IMR-90 (cell line): ENCODE measurements around the gene EEPD1. TPM values are rescaled to one million over a fixed set of nuclear protein-coding genes. Genes with fewer than 3 reads are reported as not detected.

Source experiments
- ATAC-seq: fragments of 200-7000 bp; cut with Tn5 transposase; 2 replicates; pipeline ENCODE4 v1.9.1; 2020; ENCODE audit warnings: low read depth, mild to moderate bottlenecking, moderate library complexity
- BruUV-seq: library from RNA; stranded (reverse); fragments of 400-500 nt; replicated peaks from 2 replicates; lab custom pipeline; 2021; lab: Mats Ljungman, UMichigan
- CTCF ChIA-PET: fragments of 300-600 bp; formaldehyde crosslinking; extraction: SDS; loops from one replicate; lab custom pipeline; 2021; ENCODE audit warnings: antibody characterized with exemption; lab: Yijun Ruan, JAX
- POLR2A ChIA-PET: fragments of 300-600 bp; sonication (Branson Sonifier 250); formaldehyde crosslinking; loops from one replicate; lab custom pipeline; 2022; ENCODE audit warnings: antibody characterized with exemption; ENCODE audit not compliant: unreplicated experiment; lab: Charles Lee
- DNase-seq: peaks from one replicate; pipeline ENCODE4 v3.0.0; 2013
- H2AFZ ChIP-seq: replicated peaks from 2 replicates; pipeline ENCODE3; 2013; ENCODE audit warnings: low read length, mild to moderate bottlenecking; ENCODE audit not compliant: poor library complexity
- H2AK5ac ChIP-seq: 2 replicates; pipeline ENCODE4 v1.6.1; 2013; ENCODE audit warnings: low read depth, low read length, inconsistent platforms
- H2AK9ac ChIP-seq: replicated peaks from 2 replicates; pipeline ENCODE3; 2013; ENCODE audit warnings: mild to moderate bottlenecking, low read depth, low read length, moderate library complexity; ENCODE audit not compliant: poor library complexity
- H2BK120ac ChIP-seq: 2 replicates; pipeline ENCODE4 v1.6.1; 2013; ENCODE audit warnings: low read depth, low read length, inconsistent platforms
- H2BK15ac ChIP-seq: 3 replicates; pipeline ENCODE4 v1.6.1; 2013; ENCODE audit warnings: low read depth, low read length, inconsistent platforms
- H2BK20ac ChIP-seq: 2 replicates; pipeline ENCODE4 v1.6.1; 2013; ENCODE audit warnings: low read depth, mild to moderate bottlenecking, inconsistent platforms, low read length, moderate library complexity
- H2BK5ac ChIP-seq: 2 replicates; pipeline ENCODE4 v1.6.1; 2013; ENCODE audit warnings: mild to moderate bottlenecking, low read depth, low read length, inconsistent platforms; ENCODE audit not compliant: poor library complexity, severe bottlenecking
- H3K14ac ChIP-seq: replicated peaks from 2 replicates; pipeline ENCODE4 v1.6.1; 2013; ENCODE audit warnings: low read depth, low read length, inconsistent platforms
- H3K18ac ChIP-seq: 2 replicates; pipeline ENCODE4 v1.6.1; 2013; ENCODE audit warnings: low read depth, low read length, control low read depth
- H3K23ac ChIP-seq: 2 replicates; pipeline ENCODE4 v1.6.1; 2013; ENCODE audit warnings: low read depth, low read length, inconsistent platforms
- H3K27ac ChIP-seq: 2 replicates; pipeline ENCODE4 v1.5.1; 2013; ENCODE audit warnings: mild to moderate bottlenecking, control low read depth, low read length; ENCODE audit not compliant: insufficient read depth
- H3K27me3 ChIP-seq: 2 replicates; pipeline ENCODE4 v1.6.1; 2013; ENCODE audit warnings: low read length; ENCODE audit not compliant: control insufficient read depth, insufficient read depth
- H3K36me3 ChIP-seq: 2 replicates; pipeline ENCODE4 v1.6.1; 2013; ENCODE audit warnings: low read length, mixed read lengths; ENCODE audit not compliant: control insufficient read depth, insufficient read depth
- H3K4ac ChIP-seq: 2 replicates; pipeline ENCODE4 v1.6.1; 2013; ENCODE audit warnings: low read depth, low read length, inconsistent platforms
- H3K4me1 ChIP-seq: 2 replicates; pipeline ENCODE4 v1.6.1; 2013; ENCODE audit warnings: low read length, mixed read lengths; ENCODE audit not compliant: control insufficient read depth, insufficient read depth
- H3K4me2 ChIP-seq: 2 replicates; pipeline ENCODE4 v1.6.1; 2013; ENCODE audit warnings: low read depth, mild to moderate bottlenecking, control low read depth, low read length, moderate library complexity
- H3K4me3 ChIP-seq: 2 replicates; pipeline ENCODE4 v1.5.1; 2013; ENCODE audit warnings: low read depth, mild to moderate bottlenecking, control low read depth, low read length, moderate library complexity; ENCODE audit not compliant: insufficient read depth
- H3K56ac ChIP-seq: 2 replicates; pipeline ENCODE4 v1.6.1; 2013; ENCODE audit warnings: low read length, inconsistent platforms; ENCODE audit not compliant: insufficient read depth; ENCODE audit errors: extremely low read depth
- H3K79me1 ChIP-seq, 2 experiments: 2 replicates each; pipeline ENCODE4 v1.6.1; 2013; ENCODE audit warnings: low read length in 2 of 2, inconsistent platforms in 1 of 2, low read depth in 1 of 2
- H3K9ac ChIP-seq: 2 replicates; pipeline ENCODE4 v1.6.1; 2013; ENCODE audit warnings: low read depth, low read length, control low read depth
- H3K9me1 ChIP-seq: 2 replicates; pipeline ENCODE4 v1.6.1; 2013; ENCODE audit warnings: low read length, inconsistent platforms; ENCODE audit not compliant: insufficient read depth
- H3K9me3 ChIP-seq: 2 replicates; pipeline ENCODE4 v1.6.1; 2013; ENCODE audit warnings: low read length; ENCODE audit not compliant: control insufficient read depth, insufficient read depth
- H4K20me1 ChIP-seq: 2 replicates; pipeline ENCODE4 v1.6.1; 2013; ENCODE audit warnings: low read length, inconsistent platforms; ENCODE audit not compliant: insufficient read depth
- H4K5ac ChIP-seq: 2 replicates; pipeline ENCODE4 v1.6.1; 2013; ENCODE audit warnings: mild to moderate bottlenecking, low read depth, low read length, control low read depth
- H4K8ac ChIP-seq, 2 experiments: 2 replicates each; pipeline ENCODE4 v1.6.1; 2013; ENCODE audit warnings: low read depth in 2 of 2, low read length in 2 of 2, control low read depth in 1 of 2, inconsistent platforms in 1 of 2
- H4K91ac ChIP-seq: 2 replicates; pipeline ENCODE4 v1.6.1; 2013; ENCODE audit warnings: low read depth, low read length, inconsistent platforms; ENCODE audit not compliant: insufficient read depth
- POLR2A ChIP-seq: IDR thresholded peaks from 2 replicates; pipeline ENCODE4 v1.6.1; 2012; ENCODE audit warnings: mild to moderate bottlenecking, low read depth, low read length
- RFX5 ChIP-seq: IDR thresholded peaks from 2 replicates; pipeline ENCODE4 v1.8.0; 2012; ENCODE audit warnings: low read depth, mild to moderate bottlenecking, low read length, moderate library complexity
- USF2 ChIP-seq: fragments of 150-350 bp; IDR thresholded peaks from 2 replicates; pipeline ENCODE4 v1.6.1; 2017; ENCODE audit warnings: mild to moderate bottlenecking, antibody characterized with exemption, low read length, low read depth
- WGBS, 2 experiments: methylation state at CpG; one replicate each; pipeline versions ENCODE4 v1.1.5 to v1.1.7; 2013; ENCODE audit warnings: missing lambda C conversion rate in 2 of 2; ENCODE audit not compliant: insufficient read length in 1 of 2; ENCODE audit errors: extremely low coverage in 2 of 2; 5-methylcytosine and 5-hydroxymethylcytosine counted together
- dilution Hi-C: fragments of 300-500 bp; cut with HindIII; formaldehyde crosslinking; loops from one replicate; pipeline ENCODE4 v1.14.3; 2018; ENCODE audit warnings: low sequenced_read_pairs; ENCODE audit not compliant: unreplicated experiment
- in situ Hi-C: fragments of 300-500 bp; cut with MboI; formaldehyde crosslinking; loops from 3 replicates; pipeline ENCODE4 v1.14.3; 2019; ENCODE audit warnings: low sequenced_read_pairs, inconsistent platforms, mixed read lengths
- intact Hi-C: fragments of 100-400 bp; cut with micrococcal nuclease; formaldehyde crosslinking; loops from 2 replicates; pipeline ENCODE4 v1.10.0; 2022
- polyA plus RNA-seq, 3 experiments: library from polyadenylated mRNA; depleted of rRNA; stranded (reverse); fragments of >200 nt; gene quantifications; 2 replicates each; pipeline ENCODE4 v1.2.3, GENCODE V29; 2012; ENCODE audit warnings: low replicate concordance in 1 of 3
- total RNA-seq: library from RNA; depleted of rRNA; stranded (reverse); fragments of >200 nt; gene quantifications from 2 replicates; pipeline ENCODE4 v1.2.3, GENCODE V29; 2012

Gene EEPD1
- total and polyA plus RNA-seq, 2 of the 4 experiments (the other 2 are of a cell fraction), result 7.3 to 15.2 TPM

- in situ Hi-C loops, result no loop called here
- no peak overlapping the region for H3K14ac ChIP-seq
- H2BK15ac ChIP-seq, result no peak overlapping the region
- no peak overlapping the region for H3K27ac ChIP-seq
- H4K91ac ChIP-seq, result no peak overlapping the region
- H4K20me1 ChIP-seq, result peaks cover under 1% of the 10 kb centered on the region; the same call in 1 of the 2 replicates
- no TSS peak for BruUV-seq
- no peak overlapping the region for H3K4me2 ChIP-seq
- intact Hi-C loops, result no loop called here
- TF ChIP-seq USF2 (no peak), POLR2A (no peak), RFX5 (no peak)
- no CpG with 5 or more reads among the region's 3 CpGs for WGBS, 2 experiments
- H3K9me3 ChIP-seq, result peaks cover 3% of the 10 kb centered on the region; the same call in 1 of the 2 replicates
- H2AK5ac ChIP-seq, result no peak overlapping the region
- no peak overlapping the region for H3K4me3 ChIP-seq
- no peak overlapping the region for H2BK120ac ChIP-seq
- no peak overlapping the region for H2BK20ac ChIP-seq
- H3K56ac ChIP-seq, result no peak overlapping the region
- H4K5ac ChIP-seq, result no peak overlapping the region
- no peak overlapping the region for H3K23ac ChIP-seq
- ATAC-seq, result no peak
- no peak overlapping the region for H2AFZ ChIP-seq
- no peak overlapping the region for H2AK9ac ChIP-seq
- ChIA-PET CTCF (interaction anchor here (0.6 kb wide), 1 partner anchor 195 kb away, joined by 4 read pairs; no protein-coding TSS in a partner anchor), POLR2A (no interaction called here)
- dilution Hi-C loops, result no loop called here
- H3K79me1 ChIP-seq, result no peaks in the 10 kb centered on the region
- no peak overlapping the region for H3K9ac ChIP-seq
- H4K8ac ChIP-seq, result no peak overlapping the region
- no peaks in the 10 kb centered on the region for H3K36me3 ChIP-seq
- H3K9me1 ChIP-seq, result no peaks in the 10 kb centered on the region; the same call in 1 of the 2 replicates
- H3K4ac ChIP-seq, result no peak overlapping the region
- DNase-seq, result no peak
- no peaks in the 10 kb centered on the region for H3K27me3 ChIP-seq
- no peak overlapping the region for H3K18ac ChIP-seq
- H2BK5ac ChIP-seq, result no peak overlapping the region
- peaks cover under 1% of the 10 kb centered on the region; the same call in 1 of the 2 replicates for H3K4me1 ChIP-seq
These were observed 42.5 kb upstream of the EEPD1 start for GRCh38 chr7:36110584-36110983.
